Retinal pigment epithelial cell (primary cell): ENCODE results near the gene RNF207.

Source experiments
- DNase-seq: peaks from one replicate; pipeline ENCODE4 v3.0.0-alpha.2; 2010; ENCODE audit warnings: low read depth
- H3K4me3 ChIP-seq: 2 replicates; pipeline ENCODE4 v1.5.1; 2011; ENCODE audit warnings: mild to moderate bottlenecking, low read length, control low read depth, moderate library complexity
- TF ChIP-seq, protein P1 (sequence below): conservative IDR thresholded peaks from 2 replicates; pipeline ENCODE4 v1.5.1; 2011; ENCODE audit warnings: low read depth, low read length, control low read depth, inconsistent platforms

Gene RNF207

DNA sequence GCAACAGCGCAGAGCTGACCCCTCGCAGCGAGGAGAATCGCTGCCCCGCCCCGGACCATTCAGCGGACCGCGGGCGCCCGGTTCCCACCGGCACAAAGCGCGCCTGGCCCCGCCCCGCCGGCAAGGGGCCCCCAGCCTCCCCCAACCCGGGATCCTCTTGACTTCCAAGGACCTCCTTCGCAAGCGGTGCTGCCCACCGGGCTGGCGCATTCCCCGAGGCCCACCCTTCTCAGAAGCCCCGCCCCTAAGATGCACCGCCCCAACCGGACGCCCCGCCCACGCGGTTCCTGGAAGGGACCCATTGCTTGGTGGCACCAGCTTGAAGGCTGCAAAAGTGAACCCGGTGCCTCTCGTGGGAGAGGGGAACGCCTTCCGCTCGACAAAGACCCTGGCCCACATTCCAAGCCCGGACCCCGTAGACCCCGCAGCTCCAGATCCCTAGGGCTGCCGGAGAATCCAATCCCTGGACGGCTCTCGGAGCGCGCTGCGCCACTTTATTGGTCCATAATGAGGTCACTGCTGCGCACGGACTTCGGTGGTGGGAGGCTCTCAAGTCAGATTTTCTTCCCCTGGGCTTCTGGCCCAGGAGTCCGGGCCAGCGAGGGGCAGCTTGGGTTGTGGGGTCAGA, 40.1 kb downstream of the RNF207 start:
- no peak for DNase-seq
- H3K4me3 ChIP-seq: no peak overlapping the region
- TF ChIP-seq, protein P1, sequence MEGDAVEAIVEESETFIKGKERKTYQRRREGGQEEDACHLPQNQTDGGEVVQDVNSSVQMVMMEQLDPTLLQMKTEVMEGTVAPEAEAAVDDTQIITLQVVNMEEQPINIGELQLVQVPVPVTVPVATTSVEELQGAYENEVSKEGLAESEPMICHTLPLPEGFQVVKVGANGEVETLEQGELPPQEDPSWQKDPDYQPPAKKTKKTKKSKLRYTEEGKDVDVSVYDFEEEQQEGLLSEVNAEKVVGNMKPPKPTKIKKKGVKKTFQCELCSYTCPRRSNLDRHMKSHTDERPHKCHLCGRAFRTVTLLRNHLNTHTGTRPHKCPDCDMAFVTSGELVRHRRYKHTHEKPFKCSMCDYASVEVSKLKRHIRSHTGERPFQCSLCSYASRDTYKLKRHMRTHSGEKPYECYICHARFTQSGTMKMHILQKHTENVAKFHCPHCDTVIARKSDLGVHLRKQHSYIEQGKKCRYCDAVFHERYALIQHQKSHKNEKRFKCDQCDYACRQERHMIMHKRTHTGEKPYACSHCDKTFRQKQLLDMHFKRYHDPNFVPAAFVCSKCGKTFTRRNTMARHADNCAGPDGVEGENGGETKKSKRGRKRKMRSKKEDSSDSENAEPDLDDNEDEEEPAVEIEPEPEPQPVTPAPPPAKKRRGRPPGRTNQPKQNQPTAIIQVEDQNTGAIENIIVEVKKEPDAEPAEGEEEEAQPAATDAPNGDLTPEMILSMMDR: no peak

DNA sequence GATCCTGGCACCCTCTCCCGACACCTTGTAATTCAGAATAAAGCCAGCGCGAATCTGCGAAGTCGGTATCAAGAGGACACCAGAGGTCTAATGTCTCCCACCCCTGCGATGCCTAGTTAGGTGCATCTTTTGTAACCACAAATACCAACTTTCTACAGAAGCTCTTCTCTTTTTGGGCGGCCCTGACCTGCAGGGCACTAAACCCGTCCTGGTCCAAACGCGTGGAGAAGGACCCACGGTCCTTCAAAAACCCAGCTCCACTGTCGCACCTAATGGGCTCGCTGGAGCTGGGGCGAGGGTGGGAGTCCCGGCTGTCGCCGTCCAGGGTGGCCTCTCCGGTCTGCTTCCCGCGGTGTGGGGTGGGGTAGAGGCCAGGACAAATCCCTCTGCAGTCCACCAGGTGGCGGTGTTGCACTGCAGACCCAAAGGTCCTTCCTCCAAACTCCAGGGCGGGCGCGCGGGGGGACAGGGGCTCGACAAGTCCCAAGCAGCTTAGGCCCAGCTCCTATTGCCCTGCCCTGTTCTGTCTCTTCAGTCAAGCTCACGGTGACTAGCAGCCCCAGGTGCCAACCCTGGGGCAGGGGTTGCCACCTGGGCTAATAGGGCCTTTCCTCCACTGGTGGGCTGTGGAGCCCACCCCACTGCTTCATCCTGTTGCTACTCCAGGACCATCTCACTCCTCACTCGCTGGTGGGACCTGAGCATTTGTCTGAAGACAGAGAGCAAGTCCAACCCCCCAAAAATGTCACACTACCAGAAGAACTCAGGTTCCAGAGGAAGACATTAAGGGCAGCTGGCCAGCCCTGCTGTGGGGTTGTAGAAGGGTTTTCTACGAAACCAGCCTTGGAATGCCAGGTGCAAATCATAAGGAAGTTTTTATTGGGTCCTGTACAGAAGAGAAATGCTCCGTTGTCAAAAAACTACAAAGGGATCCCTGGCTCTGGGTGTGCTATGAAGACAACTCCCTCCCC, 40.9 kb downstream of the RNF207 start:
- no peak for DNase-seq
- H3K4me3 ChIP-seq: no peak overlapping the region
- TF ChIP-seq, protein P1: peak; percentile 85

DNA sequence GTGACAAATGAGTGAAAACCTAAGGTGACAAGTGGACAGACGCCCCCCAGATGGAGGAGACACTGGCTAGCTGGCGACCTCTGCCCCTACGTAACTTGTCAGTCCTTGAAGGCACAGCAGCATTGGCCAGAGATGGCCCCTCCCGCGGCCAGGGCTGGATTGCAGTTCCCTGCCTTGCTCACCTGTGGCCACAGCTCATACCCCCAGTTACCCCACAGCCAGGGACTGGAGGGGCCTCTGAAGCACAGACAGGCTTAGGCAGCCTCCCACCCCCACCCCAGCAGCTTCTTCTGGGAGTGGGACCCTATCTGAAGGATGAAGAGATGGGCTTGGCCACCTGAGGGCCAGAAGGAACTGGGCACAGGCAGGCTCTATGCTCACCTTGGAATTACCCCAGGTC, 41.7 kb downstream of the RNF207 start:
- no peak overlapping the region for H3K4me3 ChIP-seq

DNA sequence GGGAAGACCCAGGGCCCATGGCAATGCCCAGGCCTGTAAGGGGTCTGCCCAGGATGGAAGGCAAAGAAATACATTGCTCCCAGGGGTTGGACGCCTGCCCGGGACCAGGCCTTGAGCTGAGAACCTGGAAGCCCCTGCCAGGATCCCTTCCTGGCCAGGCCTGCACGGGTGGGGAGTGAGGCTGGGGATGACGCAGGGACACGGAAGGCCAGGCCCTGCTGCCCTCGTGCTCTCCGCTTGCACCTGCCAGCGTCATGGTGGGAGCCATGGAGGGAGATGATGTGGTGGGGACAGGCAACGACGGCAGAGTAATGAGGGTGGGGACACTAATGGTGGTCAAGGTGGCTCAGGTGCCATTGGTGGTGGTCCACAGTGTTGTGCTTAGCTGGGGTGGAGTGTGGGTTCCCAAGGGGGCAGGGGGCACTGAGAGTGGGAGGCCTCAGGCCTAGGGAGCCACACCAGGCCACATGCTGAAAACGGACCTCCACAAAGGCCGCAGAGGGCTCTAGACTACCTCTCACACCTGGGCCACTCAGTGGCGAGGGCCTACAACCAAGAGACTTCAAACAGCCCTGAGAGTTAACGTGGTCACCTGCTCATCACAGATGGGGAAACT, 42.4 kb downstream of the RNF207 start:
- TF ChIP-seq, protein P1: no peak
- H3K4me3 ChIP-seq: no peak overlapping the region
- no peak for DNase-seq

More for the DNA sequence above, 41.7 kb downstream of the RNF207 start:
- no peak for DNase-seq
- TF ChIP-seq, protein P1: no peak

DNA sequence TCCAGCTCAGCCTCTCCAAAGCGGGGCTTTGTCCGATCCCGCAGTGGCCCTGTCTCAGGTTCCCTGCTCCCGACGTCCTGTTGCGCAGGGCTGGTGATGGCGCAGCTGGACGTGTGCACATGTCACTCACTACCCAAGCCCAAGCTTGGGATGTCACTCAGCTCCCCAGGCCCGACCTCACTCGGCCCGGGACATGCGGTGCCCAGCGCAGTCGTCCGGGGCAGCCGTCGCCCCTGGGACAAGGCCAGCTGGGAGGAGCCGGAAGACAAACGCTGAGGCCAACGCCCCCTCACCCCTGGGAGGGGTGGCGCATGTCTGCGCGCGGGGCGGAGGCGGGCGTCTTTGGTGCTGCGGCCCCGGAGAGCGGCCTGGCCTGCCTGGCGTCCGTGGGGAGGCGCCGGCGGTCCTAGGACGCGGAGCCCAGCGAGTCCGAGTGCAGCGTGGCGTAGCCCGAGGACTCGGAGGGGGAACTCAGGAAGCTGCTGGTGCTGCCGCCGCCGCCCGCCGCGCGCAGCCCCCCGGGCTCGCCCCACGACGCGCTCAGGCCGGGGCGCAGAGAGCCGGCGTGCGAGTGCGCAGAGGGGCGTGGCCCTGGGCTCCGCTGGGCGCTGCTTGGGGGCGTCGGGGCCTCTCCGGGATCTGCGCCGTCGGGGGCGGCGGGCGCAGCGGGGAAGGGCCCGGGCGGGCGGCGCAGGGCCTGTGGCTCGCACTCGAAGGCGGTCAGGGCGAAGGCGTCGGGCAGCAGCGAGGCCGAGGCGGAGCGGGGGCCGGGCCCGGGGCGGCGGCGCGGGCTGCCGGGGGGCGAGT, 43.2 kb downstream of the RNF207 start:
- DNase-seq: no peak
- TF ChIP-seq, protein P1: no peak
- no peak overlapping the region for H3K4me3 ChIP-seq
